Testis (tissue), 3 donors: ENCODE results near the gene SMAD3. TPM values are rescaled to one million over a fixed set of nuclear protein-coding genes. Genes with fewer than 3 reads are reported as not detected.
A peak's percentile ranks its signal among the peaks of the same experiment; 100 is the strongest.

Experiments used
- DNase-seq: peaks from one replicate; pipeline ENCODE4 v3.0.0-alpha.2; 2019
- H3K27ac ChIP-seq, 2 donors: fragments of 200-600 bp; sonication (generic); one replicate each; pipeline ENCODE4 v1.5.1; 2019
- H3K27me3 ChIP-seq: fragments of 200-600 bp; sonication (generic); one replicate; pipeline ENCODE4 v1.5.1; 2019
- H3K36me3 ChIP-seq: fragments of 200-600 bp; sonication (generic); one replicate; pipeline ENCODE4 v1.5.1; 2017; ENCODE audit warnings: low read depth; ENCODE audit errors: missing control alignments
- H3K4me1 ChIP-seq: fragments of 200-600 bp; sonication (generic); one replicate; pipeline ENCODE4 v1.5.1; 2019
- H3K4me3 ChIP-seq, 2 donors: fragments of 200-600 bp; sonication (generic); one replicate each; pipeline ENCODE4 v1.5.1; 2017 to 2019
- H3K9me3 ChIP-seq: fragments of 200-600 bp; sonication (generic); one replicate; pipeline ENCODE4 v1.5.1; 2017
- CTCF ChIP-seq, 3 experiments: fragments of 450-650 bp in 2 of 3; fragments of 200-600 bp in 1 of 3; sonication (generic) in 1 of 3; IDR thresholded peaks; one replicate each; pipeline ENCODE4 v1.5.1; 2016 to 2019; ENCODE audit warnings: antibody characterized with exemption in 3 of 3, mild to moderate bottlenecking in 2 of 3, moderate library complexity in 1 of 3
- POLR2A ChIP-seq: fragments of 450-650 bp; IDR thresholded peaks from one replicate; pipeline ENCODE4 v1.6.1; 2017; ENCODE audit warnings: antibody characterized with exemption, mild to moderate bottlenecking, moderate library complexity
- WGBS, 2 donors: methylation state at CpG; one replicate each; pipeline ENCODE4 v1.1.5; 2018; 5-methylcytosine and 5-hydroxymethylcytosine counted together
- intact Hi-C: fragments of 100-400 bp; cut with DNase I; formaldehyde crosslinking; loops from one replicate; pipeline ENCODE4 v1.15.1; 2023; ENCODE audit warnings: low total_unique reads
- polyA plus RNA-seq: library from polyadenylated mRNA; stranded (reverse); fragments of 350-450 nt; fragmentation: Illumina TruSeq; extraction: RNeasy Lipid Tissue Mini Kit (QIAGEN cat#74804); gene quantifications from one replicate; pipeline ENCODE4 v1.2.3, GENCODE V29; 2014; ENCODE audit warnings: low read depth, low replicate concordance; ENCODE audit not compliant: insufficient read depth
- total RNA-seq, 2 donors: library from RNA; depleted of rRNA; stranded (reverse); fragments of >200 nt; gene quantifications; one replicate each; pipeline ENCODE4 v1.2.3, GENCODE V29; 2016

SMAD3 gene
- total and polyA plus RNA-seq, 3 donors from 2014 or later: 11.4 to 31.6 (median 18.7) TPM

DNA sequence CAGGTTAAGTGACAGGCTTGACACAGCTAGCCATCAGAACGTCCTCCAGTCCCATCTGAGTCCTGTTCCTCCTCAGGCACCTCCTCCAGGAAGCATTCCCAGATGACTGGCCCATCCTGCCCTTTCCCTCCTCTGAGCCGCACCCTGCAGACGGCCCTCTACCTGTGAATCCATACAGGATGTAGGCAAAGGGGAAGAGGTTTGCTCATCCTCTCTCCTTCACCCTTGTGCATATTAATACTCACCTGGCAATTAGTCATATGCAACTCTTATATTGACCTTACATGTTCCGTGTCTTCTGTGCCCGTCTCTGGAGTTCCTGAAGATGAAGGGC lies 61.9 kb downstream of the SMAD3 start:
- Histone ChIP-seq H3K9me3 (no peaks in the 10 kb centered on the region), H3K27ac (no peak overlapping the region), H3K36me3 (no peaks in the 10 kb centered on the region), H3K4me1 (peaks cover 38% of the 10 kb centered on the region), H3K4me3 (no peak overlapping the region), H3K27me3 (no peaks in the 10 kb centered on the region)
- no peak for TF ChIP-seq CTCF (IDR thresholded peaks at IDR 0.05)
- no peak for TF ChIP-seq POLR2A
- 87 to 91% methylated on average over 5 of the region's 5 CpGs for WGBS, 2 donors
- DNase-seq: no peak
- intact Hi-C loops: loop anchor here (10.0 kb wide), 1 partner anchor 62 kb away; the partner anchor contains the start of gene SMAD3

- Histone ChIP-seq H3K36me3 (no peaks in the 10 kb centered on the region), H3K9me3 (no peaks in the 10 kb centered on the region), H3K4me1 (peaks cover 38% of the 10 kb centered on the region), H3K27ac (no peak overlapping the region), H3K4me3 (no peak overlapping the region), H3K27me3 (no peaks in the 10 kb centered on the region)
- intact Hi-C loops: loop anchor here (10.0 kb wide), 1 partner anchor 63 kb away; the partner anchor contains the start of gene SMAD3
- no peak for DNase-seq
- 51 to 68% methylated on average over 4 of the region's 4 CpGs for WGBS, 2 donors
- TF ChIP-seq CTCF (IDR thresholded peaks at IDR 0.05) (no peak), POLR2A (no peak)
Observed at GRCh38 chr15:67127965-67128364, 62.6 kb downstream of the SMAD3 start.

DNA sequence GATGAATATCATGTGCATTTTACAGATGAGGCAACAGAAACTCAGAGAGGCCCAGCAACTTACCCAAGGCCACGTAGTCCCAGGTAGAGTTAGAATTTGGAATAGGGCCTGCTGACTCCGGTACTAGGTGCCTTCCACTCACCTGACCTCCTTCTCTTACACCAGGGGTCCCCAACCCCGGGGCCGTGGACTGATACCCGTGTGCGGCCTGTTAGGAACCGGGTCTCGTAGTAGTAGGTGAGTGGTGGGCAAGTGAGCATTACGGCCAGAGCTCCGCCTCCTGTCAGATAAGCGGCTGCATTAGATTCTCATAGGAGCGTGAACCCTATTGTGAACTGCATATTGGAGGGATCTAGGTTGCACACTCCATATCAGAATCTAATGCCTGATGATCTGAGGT lies 64.8 kb downstream of the SMAD3 start:
- Histone ChIP-seq H3K27ac (no peak overlapping the region), H3K36me3 (no peaks in the 10 kb centered on the region), H3K4me1 (peaks cover 44% of the 10 kb centered on the region), H3K4me3 (no peak overlapping the region), H3K27me3 (no peaks in the 10 kb centered on the region), H3K9me3 (no peaks in the 10 kb centered on the region)
- no peak for DNase-seq
- TF ChIP-seq POLR2A: no peak
- no peak for TF ChIP-seq CTCF (IDR thresholded peaks at IDR 0.05)
- 88 to 90% methylated on average over 12 of the region's 12 CpGs for WGBS, 2 donors
- intact Hi-C loops: no loop called here

- peak; percentile 58 for DNase-seq
- Histone ChIP-seq H3K27ac (peak overlapping the region in 1 of 2 donors; percentile 27), H3K4me1 (peaks cover 37% of the 10 kb centered on the region), H3K36me3 (no peaks in the 10 kb centered on the region), H3K27me3 (no peaks in the 10 kb centered on the region), H3K4me3 (no peak overlapping the region), H3K9me3 (no peaks in the 10 kb centered on the region)
- 66% methylated on average over 15 of the region's 15 CpGs for WGBS, 2 donors
- no peak for TF ChIP-seq CTCF (IDR thresholded peaks at IDR 0.05)
- TF ChIP-seq POLR2A: no peak
- intact Hi-C loops: no loop called here
Observed at GRCh38 chr15:67130673-67131601, 65.5 kb downstream of the SMAD3 start.
